Anterior cingulate cortex (tissue), 58 donors: Measurements from ENCODE around the gene MRPS18B.

Source experiments
- DNase-seq, 58 donors: peaks; one replicate each; lab custom pipeline; 2025; lab: John Stamatoyannopoulos, UW

Gene MRPS18B

GRCh38 chr6:30672445-30673253 is 55.0 kb downstream of the MRPS18B start, which contains the start of gene DHX16:
Gene DHX16, minus strand, starts transcription at chr6:30673006. Its CDS starts 165 bp downstream, at chr6:30672841.
- peak in 57 of 58 donors; percentile 48 to 94 (median 83) for DNase-seq
